ENCODE data around the gene MYG1. TPM values are rescaled to one million over a fixed set of nuclear protein-coding genes. Genes with fewer than 3 reads are reported as not detected.
A peak's percentile ranks its signal among the peaks of the same experiment; 100 is the strongest.

The MYG1 gene, protein sequence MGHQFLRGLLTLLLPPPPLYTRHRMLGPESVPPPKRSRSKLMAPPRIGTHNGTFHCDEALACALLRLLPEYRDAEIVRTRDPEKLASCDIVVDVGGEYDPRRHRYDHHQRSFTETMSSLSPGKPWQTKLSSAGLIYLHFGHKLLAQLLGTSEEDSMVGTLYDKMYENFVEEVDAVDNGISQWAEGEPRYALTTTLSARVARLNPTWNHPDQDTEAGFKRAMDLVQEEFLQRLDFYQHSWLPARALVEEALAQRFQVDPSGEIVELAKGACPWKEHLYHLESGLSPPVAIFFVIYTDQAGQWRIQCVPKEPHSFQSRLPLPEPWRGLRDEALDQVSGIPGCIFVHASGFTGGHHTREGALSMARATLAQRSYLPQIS
- total RNA-seq (2014; rRNA removed), result 53.1 and 55.0 TPM in 2 replicates
- polyA plus RNA-seq (2012), result 83.9 TPM

DNA sequence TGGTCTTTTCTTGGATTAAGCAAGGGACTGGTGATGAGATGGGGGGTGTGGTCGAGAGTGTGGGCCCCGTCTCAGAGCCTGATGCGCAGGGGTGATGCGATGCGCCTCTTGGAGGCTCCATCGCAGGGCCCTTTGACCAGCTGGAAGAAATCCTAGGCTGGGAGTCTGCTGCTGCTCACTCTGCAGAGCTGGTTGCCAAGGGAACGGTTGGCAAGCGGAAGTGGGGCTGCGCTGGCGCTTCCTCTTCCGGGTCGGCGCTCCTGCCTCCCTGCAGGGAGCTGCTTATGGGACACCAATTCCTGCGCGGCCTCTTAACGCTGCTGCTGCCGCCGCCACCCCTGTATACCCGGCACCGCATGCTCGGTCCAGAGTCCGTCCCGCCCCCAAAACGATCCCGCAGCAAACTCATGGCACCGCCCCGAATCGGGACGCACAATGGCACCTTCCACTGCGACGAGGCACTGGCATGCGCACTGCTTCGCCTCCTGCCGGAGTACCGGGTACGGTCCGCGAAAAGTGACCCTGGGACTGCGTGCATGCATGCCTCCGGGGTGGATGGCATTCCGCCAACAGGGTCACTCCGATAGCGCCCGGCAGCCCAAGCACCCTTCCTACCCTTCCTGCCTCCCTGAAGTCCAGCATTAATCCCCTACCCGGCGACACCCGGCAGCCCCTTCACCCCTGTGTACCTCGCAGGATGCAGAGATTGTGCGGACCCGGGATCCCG lies at the start of gene MYG1:
Gene MYG1, plus strand, starts transcription at position 242 of the 727 bp plus-strand sequence. Its CDS starts 43 bp downstream, at position 285.
- peak; percentile 88 for DNase-seq (ENCODE audit: low read depth)

DNA sequence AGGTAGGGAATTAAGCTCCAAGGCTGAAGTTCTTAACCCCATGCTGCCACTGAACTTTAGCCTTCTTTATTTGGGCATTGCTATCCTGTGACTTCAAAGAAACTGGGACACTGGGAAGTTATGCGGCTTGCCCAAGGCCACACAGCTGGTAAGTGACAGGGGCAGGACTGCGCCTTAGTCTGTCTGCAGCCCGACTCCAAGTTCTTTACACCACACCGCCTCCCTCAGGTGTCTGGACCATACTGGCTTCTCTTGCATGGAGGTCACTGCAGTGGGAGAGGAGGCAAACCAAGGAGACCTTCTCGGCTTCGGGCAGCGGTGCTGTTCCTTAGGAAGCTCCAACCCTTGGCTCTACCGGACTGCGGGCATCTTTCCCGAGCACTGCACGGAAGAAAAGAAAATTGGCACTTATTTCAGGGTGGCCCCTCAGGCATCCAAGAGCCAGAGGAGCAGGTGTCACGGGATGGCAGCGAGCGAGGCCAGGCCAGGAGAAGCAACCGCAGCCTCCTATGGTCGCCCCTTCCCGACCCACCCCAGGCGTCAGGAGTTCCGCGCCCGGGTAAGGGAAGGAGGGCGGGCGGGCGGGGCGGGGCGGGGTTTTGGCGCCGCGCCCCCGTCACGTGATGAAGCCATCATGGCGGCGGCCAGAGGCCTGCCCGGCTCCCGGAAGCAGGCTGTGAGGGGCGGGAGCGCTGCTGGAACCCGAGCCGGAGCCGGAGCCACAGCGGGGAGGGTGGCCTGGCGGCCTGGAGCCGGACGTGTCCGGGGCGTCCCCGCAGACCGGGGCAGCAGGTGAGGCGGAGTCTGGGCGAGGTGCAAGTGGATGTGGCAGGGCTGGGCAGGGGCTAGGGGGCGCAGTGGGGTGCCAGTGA lies 47.8 kb upstream of the MYG1 start:
- DNase-seq (ENCODE audit: low read depth), result peak; percentile 63

DNA sequence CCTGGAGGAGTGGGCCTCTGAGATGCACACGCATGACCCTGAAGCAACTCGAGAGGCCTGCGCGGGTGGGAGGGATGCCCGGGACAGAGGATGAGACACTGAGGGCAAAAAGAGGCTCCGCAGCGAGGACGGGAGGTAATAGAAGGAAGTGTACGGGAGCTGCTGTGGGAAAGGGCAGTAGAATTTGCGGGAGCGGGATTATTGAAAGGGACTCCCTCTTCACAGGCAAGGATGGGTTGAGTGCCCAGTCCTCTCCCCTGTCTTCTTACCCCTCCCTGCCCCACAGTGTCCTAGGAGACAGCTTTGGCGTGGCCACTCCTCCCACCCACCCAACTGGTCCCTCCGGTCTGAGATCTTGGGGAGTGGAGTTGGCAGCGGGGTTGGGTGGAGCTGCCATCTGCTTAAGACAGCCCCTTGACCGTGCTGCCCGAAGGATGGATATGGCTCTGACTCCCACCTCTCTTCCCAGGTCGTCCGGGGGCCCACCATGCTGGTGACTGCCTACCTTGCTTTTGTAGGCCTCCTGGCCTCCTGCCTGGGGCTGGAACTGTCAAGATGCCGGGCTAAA lies 47.1 kb upstream of the MYG1 start:
- DNase-seq (ENCODE audit: low read depth), result peak; percentile 27

DNA sequence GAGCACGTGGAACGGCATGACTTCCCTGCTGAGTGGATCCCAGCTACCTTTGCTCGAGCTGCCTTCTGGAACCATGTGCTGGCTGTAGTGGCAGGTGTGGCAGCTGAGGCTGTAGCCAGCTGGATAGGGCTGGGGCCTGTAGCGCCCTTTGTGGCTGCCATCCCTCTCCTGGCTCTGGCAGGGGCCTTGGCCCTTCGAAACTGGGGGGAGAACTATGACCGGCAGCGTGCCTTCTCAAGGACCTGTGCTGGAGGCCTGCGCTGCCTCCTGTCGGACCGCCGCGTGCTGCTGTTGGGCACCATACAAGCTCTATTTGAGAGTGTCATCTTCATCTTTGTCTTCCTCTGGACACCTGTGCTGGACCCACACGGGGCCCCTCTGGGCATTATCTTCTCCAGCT lies 46.2 kb upstream of the MYG1 start:
- no peak for DNase-seq (ENCODE audit: low read depth)

DNA sequence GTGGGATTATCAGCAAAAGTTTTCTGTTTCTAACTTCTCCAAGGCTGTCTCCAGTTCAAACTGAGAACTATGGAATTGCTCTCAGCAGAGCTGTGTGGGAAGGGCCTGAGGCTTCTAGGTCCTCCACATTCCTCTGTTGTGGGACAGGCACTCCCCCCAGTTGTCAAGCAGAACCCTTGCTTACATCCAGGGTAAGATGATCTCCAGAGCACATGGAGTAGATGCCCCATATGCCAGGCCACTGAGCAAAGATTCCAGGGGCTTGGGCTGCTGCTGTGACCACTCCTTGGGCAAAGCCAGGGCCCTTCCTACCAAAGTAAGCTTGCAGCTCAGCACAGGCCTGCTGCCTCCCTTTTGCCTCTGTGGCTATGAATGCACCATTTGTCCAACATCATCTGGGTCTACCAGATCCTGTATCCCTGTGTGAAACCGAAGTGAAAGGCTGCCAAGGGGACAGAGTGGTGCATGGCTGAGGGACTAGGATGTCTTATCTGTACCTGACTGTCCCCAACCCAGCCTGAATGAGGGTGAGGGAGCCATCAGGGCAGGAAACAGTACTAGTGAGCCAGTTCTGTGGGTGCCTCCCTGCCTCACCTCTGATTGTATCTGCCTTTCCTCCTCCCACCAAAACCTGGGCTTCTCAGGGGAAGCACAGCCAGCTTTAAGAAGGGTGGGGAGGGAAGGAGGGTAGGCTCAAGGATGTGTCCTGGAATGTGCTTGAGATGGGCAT lies 44.5 kb upstream of the MYG1 start:
- DNase-seq (ENCODE audit: low read depth), result no peak

DNA sequence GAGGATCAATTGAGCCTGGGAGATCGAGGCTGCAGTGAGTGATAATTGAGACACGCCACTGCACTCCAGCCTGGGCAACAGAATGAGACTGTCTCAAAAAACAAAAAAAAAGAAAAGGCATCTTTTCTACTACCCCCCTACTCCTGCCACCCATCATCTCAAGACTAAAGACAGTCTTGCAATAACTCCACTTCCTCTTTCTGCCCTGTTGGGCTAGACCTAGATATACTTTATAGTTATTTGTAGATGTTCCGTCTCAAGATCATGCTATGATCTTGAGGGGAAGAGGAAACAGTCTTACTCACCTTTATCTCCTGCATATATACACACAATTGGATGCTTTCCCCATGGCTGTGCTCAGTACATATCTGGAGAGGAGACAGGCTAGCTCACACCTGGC lies 43.5 kb upstream of the MYG1 start:
- no peak for DNase-seq (ENCODE audit: low read depth)

DNA sequence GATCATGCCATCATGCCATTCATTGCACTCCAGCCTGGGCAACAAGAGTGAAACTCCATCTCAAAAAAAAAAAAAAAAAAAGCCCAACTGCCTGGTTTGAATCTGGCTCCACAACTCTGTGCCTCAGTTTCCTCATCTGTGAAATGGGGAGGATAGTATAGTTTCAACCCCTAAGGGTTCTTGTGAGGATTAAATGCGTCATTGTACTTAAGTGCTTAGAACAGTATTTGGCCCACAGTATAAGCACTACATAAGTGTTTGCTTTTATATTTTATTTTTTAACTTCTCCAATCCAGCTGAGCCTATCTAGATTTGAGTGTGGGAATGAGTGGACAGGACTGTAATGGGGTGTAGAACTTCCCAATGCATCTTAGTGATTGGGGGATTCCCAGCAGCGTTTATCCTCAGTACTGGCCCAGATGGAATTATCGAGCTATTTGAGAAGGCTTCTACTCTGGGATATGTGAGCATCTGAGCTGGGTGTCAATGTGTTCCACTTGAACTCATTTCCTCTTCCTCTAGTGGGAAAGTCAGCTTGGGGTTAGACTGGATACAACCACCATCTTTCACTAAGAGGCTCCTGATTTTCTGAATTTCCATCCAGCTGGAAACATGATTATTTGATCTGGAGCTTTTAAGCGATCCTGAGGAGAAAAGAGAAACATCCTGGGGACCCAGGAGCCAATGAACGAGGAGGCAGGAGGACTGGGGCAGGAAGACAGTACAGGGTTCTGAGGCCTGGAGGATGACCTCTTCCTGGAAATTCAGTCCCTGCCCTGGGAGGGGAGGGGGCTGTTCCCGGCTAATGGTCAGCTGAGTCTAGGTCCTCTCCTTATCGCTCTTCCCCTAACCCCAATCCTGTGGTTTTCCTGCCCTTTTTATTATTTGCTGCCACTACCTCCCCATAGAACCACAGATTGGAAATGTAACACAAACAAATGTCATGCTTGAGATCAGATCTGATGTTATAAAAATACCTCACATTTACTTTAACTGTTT lies 40.7 kb upstream of the MYG1 start:
- no peak for DNase-seq (ENCODE audit: low read depth)

DNA sequence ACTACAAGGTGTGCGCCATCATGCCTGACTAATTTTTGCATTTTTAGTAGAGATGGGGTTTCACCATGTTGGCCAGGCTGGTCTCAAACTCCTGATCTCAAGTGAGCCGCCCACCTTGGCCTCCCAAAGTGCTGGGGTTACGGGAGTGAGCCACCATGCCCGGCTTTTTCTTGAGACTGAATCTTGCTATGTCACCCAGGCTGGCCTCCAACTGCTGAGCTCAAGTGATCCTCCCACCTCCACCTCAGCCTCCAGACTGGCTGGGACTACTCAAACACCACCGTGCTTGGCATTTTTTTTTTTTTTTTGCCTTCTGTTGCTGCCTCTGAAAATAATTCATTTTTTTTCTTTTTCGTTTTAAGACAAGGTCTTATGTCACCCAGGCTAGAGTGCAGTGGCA lies 39.6 kb upstream of the MYG1 start:
- no peak for DNase-seq (ENCODE audit: low read depth)

DNA sequence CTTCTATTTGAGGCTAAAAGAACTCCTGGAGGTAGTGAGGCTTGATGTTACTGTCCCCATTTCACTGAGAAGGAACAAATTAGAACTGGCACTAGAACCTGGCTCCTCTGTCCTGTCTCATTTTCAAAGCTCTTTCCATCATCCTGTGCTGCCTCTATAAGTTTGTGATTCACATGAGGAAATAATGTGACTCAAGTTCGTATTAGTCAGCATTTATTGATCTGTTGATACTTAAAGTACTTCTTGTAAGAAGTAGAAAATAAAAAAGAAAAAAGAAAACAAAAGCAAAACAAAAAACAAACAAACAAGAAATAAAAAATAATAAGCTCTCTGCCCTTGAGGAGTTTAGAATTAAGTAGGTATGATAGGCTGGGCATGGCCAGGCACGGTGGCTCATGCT lies 33.7 kb upstream of the MYG1 start:
- DNase-seq (ENCODE audit: low read depth), result no peak

DNA sequence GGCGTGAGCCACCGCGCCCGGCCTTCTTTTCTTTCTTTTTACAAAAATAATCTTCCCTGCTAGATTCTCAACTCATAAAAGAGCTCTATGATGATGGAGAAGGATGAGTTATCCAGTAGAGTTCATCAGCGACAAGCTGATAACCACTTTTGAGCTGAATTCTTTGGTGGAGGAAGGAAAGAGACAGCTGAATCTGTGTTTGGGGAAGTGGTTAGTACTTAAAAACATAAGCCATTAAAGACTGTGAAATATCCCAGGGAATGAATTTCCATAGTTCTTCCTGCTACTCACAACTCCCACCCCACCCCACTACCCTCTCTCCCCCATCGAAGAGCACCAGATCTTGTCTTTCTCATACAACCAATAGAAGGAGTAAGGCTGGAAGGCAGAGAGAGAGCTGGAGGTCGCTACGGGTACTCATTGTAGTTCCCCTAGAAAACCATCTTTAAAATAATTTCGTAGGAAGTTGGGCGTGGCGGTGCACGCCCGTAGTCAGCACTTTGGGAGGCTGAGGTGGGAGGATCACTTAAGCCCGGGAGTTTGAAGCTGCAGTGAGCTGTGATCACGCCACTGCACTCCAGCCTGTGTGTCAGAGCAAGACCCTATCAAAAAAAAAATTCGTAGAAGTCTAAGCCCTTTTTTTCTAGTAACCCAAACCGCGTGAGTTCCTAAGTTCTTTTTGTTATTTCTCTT lies 32.0 kb upstream of the MYG1 start:
- DNase-seq (ENCODE audit: low read depth), result no peak

DNA sequence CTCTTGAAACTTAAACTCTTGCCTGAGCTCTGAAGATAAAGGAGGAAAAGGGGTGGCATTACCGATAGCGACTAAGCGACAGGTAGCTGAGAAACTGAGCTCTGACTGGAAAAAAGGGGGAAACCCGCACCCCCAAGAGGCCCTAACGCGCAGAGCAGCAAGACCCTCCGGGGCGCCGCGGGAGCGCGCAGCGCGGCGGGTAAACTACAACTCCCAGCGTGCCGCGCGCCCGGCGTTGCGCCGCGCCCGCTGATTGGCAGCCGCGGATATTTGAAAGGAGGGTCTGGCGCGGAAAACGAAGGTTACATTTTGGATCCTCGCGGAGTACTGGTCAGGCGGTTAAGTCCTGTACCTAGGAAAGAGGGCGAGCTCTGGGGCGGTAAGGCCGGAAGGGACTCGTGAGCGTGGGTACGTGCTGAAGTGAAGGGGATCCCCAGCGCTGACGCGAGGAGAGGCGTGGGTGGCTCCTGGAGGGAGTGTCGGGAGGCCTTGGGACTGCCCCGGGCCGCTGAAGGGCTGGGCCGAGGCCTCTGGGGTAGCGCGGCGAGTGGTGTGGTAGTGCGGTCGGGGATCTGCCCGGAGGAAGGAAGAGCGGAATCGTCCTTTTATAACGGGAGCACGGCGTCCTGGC lies 31.4 kb upstream of the MYG1 start, which contains the start of gene ESPL1:
Gene ESPL1, plus strand, starts transcription at position 301 of the 631 bp plus-strand sequence. CDS start 468 bp downstream, outside the sequence.
- peak; percentile 73 for DNase-seq (ENCODE audit: low read depth)

DNA sequence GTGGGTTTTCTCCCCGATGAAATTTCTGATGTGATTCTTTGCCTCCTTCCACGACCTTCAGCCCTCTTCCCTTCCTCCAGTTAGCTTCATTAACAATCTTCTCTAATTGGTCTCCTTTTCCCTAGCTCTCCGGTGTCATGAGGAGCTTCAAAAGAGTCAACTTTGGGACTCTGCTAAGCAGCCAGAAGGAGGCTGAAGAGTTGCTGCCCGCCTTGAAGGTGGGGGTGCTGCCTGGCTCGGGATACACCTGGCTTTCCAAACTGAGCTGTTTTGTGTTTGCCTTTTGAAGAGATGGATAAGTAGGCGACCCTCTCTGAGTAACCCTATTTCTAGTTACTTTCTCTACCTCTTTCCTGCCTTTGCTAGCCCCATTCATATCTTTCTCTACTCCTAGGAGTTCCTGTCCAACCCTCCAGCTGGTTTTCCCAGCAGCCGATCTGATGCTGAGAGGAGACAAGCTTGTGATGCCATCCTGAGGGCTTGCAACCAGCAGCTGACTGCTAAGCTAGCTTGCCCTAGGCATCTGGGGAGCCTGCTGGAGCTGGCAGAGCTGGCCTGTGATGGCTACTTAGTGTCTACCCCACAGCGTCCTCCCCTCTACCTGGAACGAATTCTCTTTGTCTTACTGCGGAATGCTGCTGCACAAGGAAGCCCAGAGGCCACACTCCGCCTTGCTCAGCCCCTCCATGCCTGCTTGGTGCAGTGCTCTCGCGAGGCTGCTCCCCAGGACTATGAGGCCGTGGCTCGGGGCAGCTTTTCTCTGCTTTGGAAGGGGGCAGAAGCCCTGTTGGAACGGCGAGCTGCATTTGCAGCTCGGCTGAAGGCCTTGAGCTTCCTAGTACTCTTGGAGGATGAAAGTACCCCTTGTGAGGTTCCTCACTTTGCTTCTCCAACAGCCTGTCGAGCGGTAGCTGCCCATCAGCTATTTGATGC lies 30.6 kb upstream of the MYG1 start:
- peak; percentile 25 for DNase-seq (ENCODE audit: low read depth)

DNA sequence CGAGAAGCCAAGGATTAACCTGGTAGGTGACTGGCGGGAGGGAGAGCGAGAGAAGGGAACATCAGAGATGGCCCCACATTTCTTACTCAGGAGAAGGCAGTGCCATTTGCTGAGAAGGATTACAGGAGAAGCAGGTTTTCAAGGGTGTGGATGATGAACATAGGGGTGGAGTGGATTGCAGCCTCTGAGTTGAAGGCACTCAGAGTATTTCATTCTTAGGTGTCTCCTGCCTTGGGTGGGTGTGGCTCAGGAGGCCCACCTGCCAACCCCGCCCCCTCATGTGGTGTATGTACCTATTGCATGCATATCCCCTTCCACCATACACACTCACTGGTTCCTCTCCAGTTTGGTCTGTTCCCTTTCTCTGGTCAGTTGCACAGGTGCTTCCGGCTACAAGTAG lies 25.1 kb upstream of the MYG1 start:
- DNase-seq (ENCODE audit: low read depth), result no peak

DNA sequence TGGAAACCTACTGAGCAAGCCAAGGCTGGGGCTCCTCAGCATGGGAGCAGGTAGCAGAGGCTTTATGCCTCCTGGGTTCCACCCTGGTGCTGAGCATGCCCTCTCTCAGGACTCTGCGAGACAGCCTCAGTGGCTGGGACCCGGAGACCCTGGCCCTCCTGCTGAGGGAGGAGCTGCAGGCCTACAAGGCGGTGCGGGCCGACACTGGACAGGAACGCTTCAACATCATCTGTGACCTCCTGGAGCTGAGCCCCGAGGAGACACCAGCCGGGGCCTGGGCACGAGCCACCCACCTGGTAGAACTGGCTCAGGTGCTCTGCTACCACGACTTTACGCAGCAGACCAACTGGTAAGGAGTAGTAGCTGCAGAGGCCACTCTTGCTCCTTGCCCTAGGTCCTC lies 23.0 kb upstream of the MYG1 start:
- no peak for DNase-seq (ENCODE audit: low read depth)

DNA sequence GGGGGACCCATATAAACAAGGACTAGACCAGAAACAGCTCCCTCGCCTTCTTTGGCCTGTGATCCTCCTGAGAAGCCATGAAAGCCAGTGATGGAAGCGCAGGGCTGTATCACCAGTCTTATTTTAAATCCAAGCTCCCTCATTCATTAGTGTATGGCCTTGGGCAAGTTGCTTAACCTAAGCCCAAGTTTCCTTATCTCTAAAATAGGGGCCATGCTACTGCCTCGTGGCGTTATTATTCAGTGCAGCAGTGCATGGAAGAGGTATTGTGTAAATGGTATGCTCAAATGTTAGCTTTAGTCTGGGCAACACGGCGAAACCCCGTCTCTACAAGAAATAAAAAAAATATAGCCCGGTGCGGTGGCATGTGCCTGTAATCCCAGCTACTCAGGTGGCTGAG lies 21.5 kb upstream of the MYG1 start:
- no peak for DNase-seq (ENCODE audit: low read depth)

DNA sequence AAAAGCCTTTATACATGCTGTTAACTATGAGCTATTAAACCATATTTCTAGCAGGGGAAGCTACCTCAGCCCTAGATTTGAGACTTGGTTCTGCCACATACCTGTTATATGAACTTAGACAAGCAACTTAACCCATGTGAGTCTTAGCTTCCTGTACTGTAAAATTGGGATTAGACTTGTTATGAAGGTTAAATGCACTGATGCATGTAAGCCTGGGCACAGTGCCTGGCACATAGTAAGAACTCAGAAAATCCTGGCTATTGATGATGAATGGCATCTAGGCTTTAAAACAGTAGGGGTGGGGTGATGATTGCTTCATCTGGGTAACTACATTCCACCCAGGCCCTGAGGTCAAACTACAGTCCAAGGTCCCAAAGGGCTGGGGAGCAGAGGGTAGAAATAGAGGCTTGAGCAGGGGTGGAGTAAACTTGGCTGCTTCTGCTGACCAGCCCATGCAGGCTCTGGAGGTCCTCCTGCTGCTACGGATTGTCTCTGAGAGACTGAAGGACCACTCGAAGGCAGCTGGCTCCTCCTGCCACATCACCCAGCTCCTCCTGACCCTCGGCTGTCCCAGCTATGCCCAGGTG lies 20.1 kb upstream of the MYG1 start:
- no peak for DNase-seq (ENCODE audit: low read depth)
